Aorta (tissue), 5 donors: ENCODE measurements around the gene FERMT1. TPM values are rescaled to one million over a fixed set of nuclear protein-coding genes. Genes with fewer than 3 reads are reported as not detected.

Experiments
- ATAC-seq: fragments of 200-7000 bp; cut with Tn5 transposase; one replicate; pipeline ENCODE4 v1.9.1; 2022; ENCODE audit warnings: moderate library complexity; ENCODE audit not compliant: low FRiP score
- DNase-seq, 2 donors: peaks; one replicate each; pipeline ENCODE4 v3.0.0-alpha.2; 2020
- H3K27ac ChIP-seq, 2 donors: one replicate each; pipeline ENCODE4 v1.5.1; 2013; ENCODE audit warnings: low read length in 2 of 2, mild to moderate bottlenecking in 2 of 2, moderate library complexity in 2 of 2, control low read depth in 1 of 2, inconsistent platforms in 1 of 2, low read depth in 1 of 2
- H3K27me3 ChIP-seq, 2 donors: one replicate each; pipeline ENCODE4 v1.6.1; 2013; ENCODE audit warnings: control low read depth in 1 of 2, low read length in 1 of 2, mild to moderate bottlenecking in 1 of 2, moderate library complexity in 1 of 2; ENCODE audit not compliant: insufficient read depth in 2 of 2, control insufficient read depth in 1 of 2
- H3K36me3 ChIP-seq, 2 donors: one replicate each; pipeline ENCODE4 v1.6.1; 2013; ENCODE audit warnings: control low read depth in 1 of 2, low read length in 1 of 2, mild to moderate bottlenecking in 1 of 2; ENCODE audit not compliant: insufficient read depth in 2 of 2, control insufficient read depth in 1 of 2
- H3K4me1 ChIP-seq, 2 donors: one replicate each; pipeline ENCODE4 v1.6.1; 2013; ENCODE audit warnings: low read length in 2 of 2, control low read depth in 1 of 2, mild to moderate bottlenecking in 1 of 2, moderate library complexity in 1 of 2; ENCODE audit not compliant: insufficient read depth in 2 of 2, control insufficient read depth in 1 of 2
- H3K4me3 ChIP-seq, 2 donors: one replicate each; pipeline ENCODE4 v1.5.1; 2013; ENCODE audit warnings: low read length in 2 of 2, control low read depth in 1 of 2, mild to moderate bottlenecking in 1 of 2
- H3K9me3 ChIP-seq: one replicate; pipeline ENCODE4 v1.6.1; 2013; ENCODE audit warnings: mild to moderate bottlenecking, low read length; ENCODE audit not compliant: control insufficient read depth
- WGBS, 2 donors: extraction: QIAGEN DNeasy Blood & Tissue Kit; methylation state at CpG; one replicate each; pipeline ENCODE4 v1.1.7; 2013; 5-methylcytosine and 5-hydroxymethylcytosine counted together
- intact Hi-C, 2 donors: fragments of 100-400 bp; cut with DNase I; formaldehyde crosslinking; loops; one replicate each; pipeline versions ENCODE4 v1.14.2 to v1.15.0; 2022
- polyA plus RNA-seq, 2 donors: library from polyadenylated mRNA; stranded (reverse); fragments of 200-250 nt; gene quantifications; one replicate each; pipeline ENCODE4 v1.2.3, GENCODE V29; 2013
- total RNA-seq, 2 donors: library from RNA; stranded (reverse); fragmentation: NEBNext Ultra II Directional; extraction: Animal tissue kit (Norgen Biotek cat#: 25700); gene quantifications; one replicate each; pipeline ENCODE4 v1.2.1, GENCODE V29; 2021
- donor health status: healthy with polysubstance abuse.
- donor health status: Bipolar disorder and iron deficiency.
- donor health status: DM: no; HTN: no; CAD: no.
- donor health status: DM: no; HTN: no; CAD: no.
- donor health status: DM: yes; HTN: yes; CAD: no.

FERMT1 gene
- total and polyA plus RNA-seq, 4 donors, result 0.03 to 1.5 (median 0.76) TPM

DNA sequence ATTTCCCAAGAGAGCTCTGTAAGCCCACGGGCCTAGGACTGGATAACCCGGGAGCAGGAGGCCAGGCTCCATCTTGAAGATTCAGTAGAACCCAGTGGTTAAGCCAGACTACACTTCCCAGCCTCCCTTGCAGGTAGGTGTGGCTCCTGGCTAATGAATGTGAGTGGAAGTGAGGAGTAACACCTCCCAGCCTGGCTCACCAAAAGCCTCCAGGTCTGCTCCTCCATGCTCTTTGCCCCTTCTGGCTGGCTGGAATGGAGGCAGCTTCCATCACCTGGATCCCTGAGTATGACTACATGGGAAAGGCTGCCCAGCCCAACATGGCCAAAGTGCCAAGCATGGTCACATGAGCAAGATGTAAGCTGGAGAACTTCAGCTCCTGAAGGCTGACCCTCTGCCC is 78.7 kb downstream of the FERMT1 start:
- H3K27me3 ChIP-seq, result no peaks in the 10 kb centered on the region
- peaks cover 0 to 3% of the 10 kb centered on the region in 2 donors for H3K36me3 ChIP-seq
- ATAC-seq (no peak), DNase-seq (no peak)
- no peak overlapping the region for H3K4me3 ChIP-seq
- 66 to 72% methylated on average over 2 of the region's 2 CpGs for WGBS, 2 donors
- intact Hi-C loops, result no loop called here
- H3K4me1 ChIP-seq, result no peaks in the 10 kb centered on the region
- no peaks in the 10 kb centered on the region for H3K9me3 ChIP-seq
- no peak overlapping the region for H3K27ac ChIP-seq

DNA sequence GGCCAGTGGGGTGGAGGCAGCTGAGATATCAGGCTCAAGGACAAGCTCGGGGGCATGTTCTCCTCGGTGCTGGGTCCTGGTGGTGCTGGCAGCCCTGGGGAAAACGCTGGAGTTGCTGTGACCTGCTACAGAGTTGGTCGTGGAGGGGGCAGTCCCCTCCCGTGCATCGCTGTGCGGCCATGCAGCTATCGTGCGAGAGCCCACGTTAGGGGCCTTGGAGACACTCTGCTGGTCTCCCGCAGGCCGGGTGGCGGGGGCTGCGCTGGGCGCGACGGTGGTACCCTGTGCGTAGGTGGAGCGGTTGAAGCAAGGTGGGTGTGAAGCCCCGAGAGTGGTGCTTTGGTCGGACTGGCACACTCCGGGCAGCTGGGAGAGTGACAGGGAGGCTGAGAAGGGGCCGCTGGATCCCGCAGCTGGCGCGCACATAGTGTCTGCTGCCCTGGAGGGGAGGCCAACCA is 81.0 kb downstream of the FERMT1 start:
- intact Hi-C loops, result no loop called here
- WGBS, 2 donors, result 83 to 89% methylated on average over 26 of the region's 26 CpGs
- Histone ChIP-seq H3K36me3 (peaks cover 0 to 8% of the 10 kb centered on the region in 2 donors), H3K9me3 (no peaks in the 10 kb centered on the region), H3K27ac (no peak overlapping the region), H3K4me3 (no peak overlapping the region), H3K27me3 (no peaks in the 10 kb centered on the region), H3K4me1 (no peaks in the 10 kb centered on the region)
- ATAC-seq, result peak; percentile 44
- no peak for DNase-seq

DNA sequence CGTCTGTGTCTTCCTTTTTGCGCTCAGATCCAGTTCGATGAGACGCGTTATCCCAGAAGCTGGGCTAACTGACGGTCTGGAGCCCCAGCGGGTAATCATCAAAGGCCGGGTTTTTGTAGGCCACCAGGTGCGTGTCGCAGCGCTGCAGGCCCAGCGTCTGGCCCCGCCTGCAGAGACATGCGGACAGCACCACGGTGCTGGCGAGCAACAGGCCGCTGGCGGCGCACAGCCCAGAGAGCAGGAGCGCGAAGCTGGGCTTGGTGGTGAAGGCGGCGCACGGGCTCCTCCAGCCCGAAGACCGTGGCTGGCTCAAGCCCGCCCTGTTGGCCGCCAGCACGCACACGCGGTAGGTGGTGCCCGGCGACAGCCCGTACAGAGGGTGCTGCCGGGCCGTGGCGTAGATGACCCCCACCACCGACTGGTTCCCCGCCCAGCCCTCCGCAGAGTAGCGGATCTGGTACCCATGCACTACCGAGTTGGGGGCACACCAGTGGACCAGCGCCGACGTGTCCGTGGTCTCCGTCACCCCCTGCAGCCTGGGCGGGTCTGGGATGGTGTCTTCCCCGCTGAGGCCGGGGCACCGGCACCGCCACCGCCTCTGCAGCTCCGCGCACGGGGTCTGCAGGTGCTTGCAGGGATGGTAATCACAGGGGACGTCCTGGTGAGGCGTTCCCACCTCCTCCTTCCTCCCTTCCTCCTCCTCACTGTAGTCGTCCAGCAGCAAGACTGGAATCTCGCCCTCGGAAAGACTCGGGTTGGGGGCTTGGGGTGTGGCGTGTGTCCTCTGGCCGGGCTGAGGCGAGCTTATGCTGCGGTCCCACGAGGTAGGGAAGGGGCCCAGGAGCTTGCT is 81.6 kb downstream of the FERMT1 start:
- no peak overlapping the region for H3K27ac ChIP-seq
- no peaks in the 10 kb centered on the region for H3K27me3 ChIP-seq
- no peak for DNase-seq
- H3K9me3 ChIP-seq, result no peaks in the 10 kb centered on the region
- peak; percentile 23 for ATAC-seq
- intact Hi-C loops, result no loop called here
- peaks cover 0 to 9% of the 10 kb centered on the region in 2 donors for H3K36me3 ChIP-seq
- H3K4me1 ChIP-seq, result no peaks in the 10 kb centered on the region
- 71 to 76% methylated on average over 67 of the region's 67 CpGs for WGBS, 2 donors
- no peak overlapping the region for H3K4me3 ChIP-seq

DNA sequence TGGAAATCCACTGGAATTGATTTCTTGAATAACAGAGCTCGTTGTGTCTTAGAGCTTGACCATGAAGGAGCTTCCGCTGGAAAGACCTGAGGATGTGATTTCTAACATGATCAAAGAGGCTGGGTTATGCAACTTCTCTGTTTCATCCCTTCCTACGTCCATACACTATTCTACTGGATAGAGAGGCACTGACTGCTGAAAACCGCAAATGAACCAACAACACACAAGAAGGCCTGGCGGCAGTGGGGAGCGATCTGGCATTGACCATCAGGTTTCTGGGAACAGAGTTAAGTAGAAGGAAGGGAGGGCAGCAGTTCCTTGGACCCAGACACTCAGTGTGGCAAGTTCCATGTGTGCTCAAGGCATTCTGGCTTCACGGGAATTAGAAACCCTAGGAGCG is 82.3 kb downstream of the FERMT1 start:
- H3K4me3 ChIP-seq, result no peak overlapping the region
- intact Hi-C loops, result no loop called here
- no peaks in the 10 kb centered on the region for H3K27me3 ChIP-seq
- 90 to 94% methylated on average over 8 of the region's 8 CpGs for WGBS, 2 donors
- ATAC-seq (no peak), DNase-seq (no peak)
- H3K9me3 ChIP-seq, result no peaks in the 10 kb centered on the region
- no peaks in the 10 kb centered on the region for H3K4me1 ChIP-seq
- H3K27ac ChIP-seq, result no peak overlapping the region
- peaks cover 0 to 9% of the 10 kb centered on the region in 2 donors for H3K36me3 ChIP-seq

DNA sequence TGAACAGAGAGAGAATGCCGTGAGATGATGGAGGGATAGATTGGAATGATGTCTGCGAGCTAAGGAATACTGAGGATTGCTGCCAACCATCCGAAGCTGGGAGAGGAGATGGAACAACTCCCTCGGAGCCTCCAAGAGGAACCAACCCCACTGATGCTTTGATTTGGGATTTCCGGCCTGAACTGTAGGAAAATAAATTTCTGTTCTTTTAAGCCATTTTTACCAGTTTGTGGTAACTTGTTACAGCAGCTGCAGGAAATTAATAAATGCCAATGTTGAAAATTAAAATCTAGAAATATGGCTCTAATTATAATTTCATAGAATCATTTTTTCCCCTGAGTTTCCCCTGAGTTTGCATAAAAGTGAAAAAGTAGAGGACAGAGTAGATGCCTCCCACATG is 83.1 kb downstream of the FERMT1 start:
- Histone ChIP-seq H3K36me3 (peaks cover 0 to 9% of the 10 kb centered on the region in 2 donors), H3K27ac (no peak overlapping the region), H3K27me3 (no peaks in the 10 kb centered on the region), H3K4me3 (no peak overlapping the region), H3K4me1 (no peaks in the 10 kb centered on the region), H3K9me3 (no peaks in the 10 kb centered on the region)
- ATAC-seq (no peak), DNase-seq (no peak)
- 80 to 83% methylated on average over 5 of the region's 5 CpGs for WGBS, 2 donors
- intact Hi-C loops, result no loop called here

DNA sequence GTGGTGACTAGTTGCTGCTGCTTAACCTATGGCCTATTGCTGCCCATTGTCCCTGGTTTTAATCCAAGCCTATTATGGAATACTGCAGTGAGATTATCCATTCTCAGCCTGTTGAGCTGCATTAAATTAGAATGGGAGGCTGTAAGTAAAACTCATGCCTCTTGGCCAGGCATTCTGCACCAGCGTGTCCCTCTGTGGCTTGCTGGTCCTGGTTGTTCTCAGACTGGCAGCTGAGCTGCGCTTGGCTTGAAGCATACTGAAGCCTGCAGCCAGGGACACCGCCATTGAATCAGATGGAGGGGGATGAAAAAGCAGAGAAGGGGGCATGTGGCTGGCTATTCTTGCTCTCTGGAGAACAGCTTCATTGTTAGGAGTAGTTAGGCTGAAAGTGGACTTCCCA is 84.6 kb downstream of the FERMT1 start:
- no peak for ATAC-seq
- Histone ChIP-seq H3K27me3 (no peaks in the 10 kb centered on the region), H3K4me1 (peaks cover 0 to 3% of the 10 kb centered on the region in 2 donors), H3K36me3 (peaks cover 0 to 9% of the 10 kb centered on the region in 2 donors), H3K9me3 (no peaks in the 10 kb centered on the region), H3K4me3 (no peak overlapping the region), H3K27ac (no peak overlapping the region)
- DNase-seq, result no peak
- intact Hi-C loops, result no loop called here
- WGBS, 2 donors, result 74 to 79% methylated on average over 3 of the region's 3 CpGs

DNA sequence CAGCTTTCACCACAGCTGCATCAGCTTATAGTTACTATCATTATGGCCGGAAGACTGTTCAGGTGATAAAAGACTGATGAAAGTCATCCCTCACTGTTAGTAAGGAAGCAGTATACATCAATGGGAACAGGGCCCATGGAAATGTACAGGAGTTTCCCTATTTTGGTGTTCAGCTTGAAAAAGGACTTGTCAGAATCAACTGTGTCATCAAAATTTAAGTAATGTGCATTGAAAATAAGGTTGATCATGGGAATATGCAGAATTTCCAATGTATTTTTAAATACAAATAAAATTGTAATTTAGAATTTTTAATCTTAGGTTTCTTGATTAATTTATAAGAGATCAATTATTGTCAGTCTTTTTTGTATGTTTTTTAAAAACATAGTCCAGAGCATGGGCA is 85.7 kb downstream of the FERMT1 start:
- intact Hi-C loops, result no loop called here
- WGBS, 2 donors, result 90 to 93% methylated on average over 1 of the region's 1 CpG
- DNase-seq (no peak), ATAC-seq (no peak)
- Histone ChIP-seq H3K4me1 (peaks cover under 1 to 3% of the 10 kb centered on the region in 2 donors), H3K9me3 (no peaks in the 10 kb centered on the region), H3K36me3 (peaks cover 0 to 9% of the 10 kb centered on the region in 2 donors), H3K4me3 (no peak overlapping the region), H3K27me3 (no peaks in the 10 kb centered on the region), H3K27ac (no peak overlapping the region)

DNA sequence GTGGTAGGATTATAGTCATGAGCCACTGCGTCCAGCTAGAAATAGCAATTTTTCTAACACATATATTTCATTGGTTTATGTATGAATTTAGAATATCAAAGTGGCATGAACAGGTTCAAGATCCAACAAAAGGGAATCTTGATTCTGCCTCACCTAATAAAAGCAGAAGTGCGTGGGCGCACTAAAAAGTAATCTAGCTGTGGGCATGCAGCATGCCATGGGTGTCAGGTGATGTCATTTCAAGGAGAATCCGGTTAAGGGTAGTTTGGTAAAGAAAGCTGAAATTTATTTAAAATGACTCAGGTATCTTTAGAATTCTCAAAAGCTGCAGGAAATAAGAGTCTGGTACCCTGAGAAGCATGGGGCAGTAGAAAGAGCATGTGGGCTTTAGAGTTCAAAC is 86.6 kb downstream of the FERMT1 start:
- intact Hi-C loops, result no loop called here
- no peaks in the 10 kb centered on the region for H3K9me3 ChIP-seq
- H3K4me1 ChIP-seq, result peaks cover 2 to 5% of the 10 kb centered on the region in 2 donors
- WGBS, 2 donors, result 95 to 97% methylated on average over 4 of the region's 4 CpGs
- no peaks in the 10 kb centered on the region for H3K27me3 ChIP-seq
- H3K36me3 ChIP-seq, result peaks cover 0 to 8% of the 10 kb centered on the region in 2 donors
- no peak overlapping the region for H3K4me3 ChIP-seq
- DNase-seq (no peak), ATAC-seq (no peak)
- H3K27ac ChIP-seq, result no peak overlapping the region
